NCI-H2227 (cell line): ENCODE data around the gene KRTAP10-9.
"Not testable (repeated sequence)": the region's sequence is repeated elsewhere in the genome, so short reads cannot be mapped to it uniquely, and the experiment has no call there.

Source experiments
- DNase-seq: peaks from one replicate; lab custom pipeline; 2025; ENCODE audit not compliant: unreplicated experiment; lab: John Stamatoyannopoulos, UW

Gene KRTAP10-9

DNA sequence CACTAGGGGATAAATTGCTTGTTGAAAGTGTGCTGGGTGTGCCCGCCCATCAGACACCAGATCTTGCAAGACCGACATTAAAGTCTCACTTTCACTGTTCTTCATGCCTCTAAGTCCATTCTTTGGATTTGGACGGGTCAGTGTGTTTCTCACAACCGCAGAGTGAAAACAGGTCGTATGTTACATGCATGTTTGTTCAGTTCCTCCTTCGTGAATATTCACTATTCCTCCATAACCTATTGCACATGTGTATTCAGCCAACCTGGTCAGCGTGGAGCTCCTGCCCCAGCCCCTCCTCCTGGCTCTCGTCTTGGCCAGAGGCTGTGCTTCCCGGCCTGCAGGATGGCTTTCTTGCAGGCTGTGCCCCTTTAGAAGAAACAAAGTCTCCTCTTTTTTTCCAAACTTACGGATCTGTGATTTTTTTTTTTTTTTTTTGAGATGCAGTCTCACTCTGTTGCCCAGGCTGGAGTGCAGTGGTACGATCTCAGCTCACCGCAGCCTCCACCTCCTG, 32.4 kb upstream of the KRTAP10-9 start:
- no peak for DNase-seq

DNA sequence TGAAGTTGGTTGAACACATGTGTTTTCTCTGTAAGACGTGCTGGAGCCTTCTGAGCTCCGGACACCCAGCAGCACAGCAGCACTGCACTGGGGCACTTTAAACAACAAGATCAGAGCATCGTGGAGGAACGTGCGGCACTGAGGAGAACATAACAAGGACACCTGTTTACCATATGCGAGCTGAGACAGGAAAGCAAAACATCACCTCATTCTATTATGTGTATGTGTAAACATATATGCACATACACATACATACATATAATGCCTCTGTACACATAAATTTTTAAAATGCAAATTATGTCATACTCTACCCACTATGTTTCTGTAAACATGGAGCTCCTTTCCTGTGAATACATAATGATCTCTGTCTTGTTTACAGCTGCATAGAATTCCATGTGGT, 31.4 kb upstream of the KRTAP10-9 start:
- no peak for DNase-seq

DNA sequence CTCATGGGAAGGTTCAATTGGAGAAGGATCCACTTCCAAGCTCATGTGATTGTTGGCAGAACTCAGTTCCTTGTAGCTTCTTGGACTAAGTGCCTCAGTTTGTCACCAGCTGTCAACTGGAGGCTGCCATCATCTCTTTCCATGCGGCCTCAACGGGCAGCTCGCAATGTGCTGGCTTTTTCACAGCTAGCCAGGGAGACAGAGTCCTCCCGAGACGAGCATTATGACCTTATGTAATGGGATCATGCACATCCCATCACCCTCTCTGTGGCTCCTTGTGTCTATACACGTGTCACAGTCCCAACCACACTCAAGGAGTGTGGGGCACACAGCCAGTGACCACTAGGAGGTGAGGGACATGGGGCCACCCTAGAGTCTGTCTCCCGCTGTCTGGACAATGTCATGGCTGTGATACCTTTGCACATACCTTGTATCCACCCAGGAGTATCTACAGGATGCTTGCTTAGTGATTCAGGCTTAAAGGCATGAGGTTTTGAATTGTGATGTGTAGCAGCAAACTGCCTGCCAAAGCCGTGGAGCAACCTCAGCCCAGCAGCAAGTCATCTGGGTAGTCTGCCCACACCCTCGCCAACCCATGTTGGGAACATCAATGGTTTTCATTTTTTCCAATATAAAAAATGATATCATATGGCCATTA, 30.7 kb upstream of the KRTAP10-9 start:
- DNase-seq: no peak

DNA sequence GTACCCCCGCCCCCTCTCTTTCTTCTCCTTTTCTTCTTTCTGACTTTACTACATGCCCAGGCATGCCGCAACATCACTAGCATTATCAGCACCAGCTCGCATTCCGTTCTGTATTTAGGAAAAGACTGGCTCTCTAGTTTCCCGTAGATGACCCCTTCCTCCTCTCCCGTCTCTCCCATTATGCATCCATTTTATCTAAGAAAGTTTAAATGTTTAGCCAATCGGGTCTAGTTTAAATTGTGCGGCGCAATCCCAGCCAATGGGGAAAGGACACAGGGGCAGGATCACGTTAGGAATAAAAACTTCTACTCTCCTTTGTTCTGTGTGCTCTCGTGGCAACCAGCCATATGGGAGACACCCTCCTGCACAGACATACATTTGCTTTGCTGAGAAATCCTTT, 28.8 kb upstream of the KRTAP10-9 start:
- DNase-seq: peak; percentile 43

DNA sequence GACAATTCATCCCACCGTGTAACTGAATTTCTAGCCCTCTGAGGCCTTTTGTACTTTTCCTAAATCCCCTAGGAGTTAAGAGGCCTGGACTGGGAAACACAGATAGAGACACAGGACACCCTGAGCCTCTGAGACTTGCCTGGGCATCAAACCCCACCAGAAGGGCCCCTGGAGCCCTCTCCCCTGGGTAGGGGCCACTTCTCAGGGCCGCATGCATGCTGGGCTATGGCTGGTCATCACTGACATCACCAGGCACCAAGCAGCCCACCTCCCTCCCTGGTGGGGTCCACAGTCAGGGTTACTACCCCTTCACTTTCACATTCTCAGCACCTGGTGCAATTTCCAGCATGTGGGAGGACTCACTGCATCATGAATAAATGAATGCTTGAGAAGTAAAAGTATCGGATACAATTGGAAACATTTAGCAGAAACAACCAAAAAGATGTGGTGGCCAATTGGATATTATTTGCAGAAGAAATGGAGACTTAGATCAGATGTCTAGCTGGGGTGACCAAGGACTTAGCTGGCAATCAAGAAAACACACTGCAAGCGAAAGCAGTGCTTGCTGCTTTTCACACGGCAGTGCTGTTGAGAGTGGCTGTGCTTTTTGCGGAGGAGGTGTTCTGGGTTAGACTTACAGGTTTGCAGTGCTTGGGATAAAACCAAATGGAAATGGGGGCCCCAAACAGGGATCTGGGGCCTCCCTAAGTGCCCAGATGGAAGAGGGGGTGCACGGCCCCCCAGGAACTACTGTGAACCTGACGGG, 27.4 kb upstream of the KRTAP10-9 start:
- no peak for DNase-seq

DNA sequence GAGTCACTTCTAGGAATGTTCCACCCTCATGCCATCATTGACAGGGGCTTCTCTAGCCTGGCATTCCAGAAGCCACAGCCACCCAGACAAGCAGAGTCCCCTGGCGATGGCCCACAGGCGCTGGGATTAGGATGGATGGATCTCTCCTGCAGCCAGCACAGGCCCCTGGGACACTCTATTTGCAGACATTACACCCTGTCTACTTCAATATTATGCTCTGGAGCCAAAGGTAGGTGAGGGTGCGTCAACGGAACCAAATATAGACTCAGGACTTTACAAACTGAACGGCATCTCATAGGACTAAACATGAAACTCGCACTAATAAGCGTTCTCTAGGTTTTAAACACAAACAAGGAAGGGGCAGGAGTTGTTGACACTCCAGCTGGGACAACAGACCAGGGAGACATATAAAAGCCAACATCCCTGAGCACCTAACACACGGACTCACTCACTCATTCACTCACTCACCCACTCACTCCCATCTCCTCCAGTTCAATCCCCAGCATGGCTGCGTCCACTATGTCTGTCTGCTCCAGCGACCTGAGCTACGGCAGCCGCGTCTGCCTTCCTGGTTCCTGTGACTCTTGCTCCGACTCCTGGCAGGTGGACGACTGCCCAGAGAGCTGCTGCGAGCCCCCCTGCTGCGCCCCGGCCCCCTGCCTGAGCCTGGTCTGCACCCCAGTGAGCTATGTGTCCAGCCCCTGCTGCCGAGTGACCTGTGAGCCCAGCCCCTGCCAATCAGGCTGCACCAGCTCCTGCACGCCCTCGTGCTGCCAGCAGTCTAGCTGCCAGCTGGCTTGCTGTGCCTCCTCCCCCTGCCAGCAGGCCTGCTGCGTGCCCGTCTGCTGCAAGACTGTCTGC, 26.5 kb upstream of the KRTAP10-9 start, which contains the start of gene KRTAP10-7:
Gene KRTAP10-7 (plus strand): TSS at position 480 of the 861 bp plus-strand sequence. CDS start 25 bp downstream, at position 505.
- not testable (repeated sequence) for DNase-seq

DNA sequence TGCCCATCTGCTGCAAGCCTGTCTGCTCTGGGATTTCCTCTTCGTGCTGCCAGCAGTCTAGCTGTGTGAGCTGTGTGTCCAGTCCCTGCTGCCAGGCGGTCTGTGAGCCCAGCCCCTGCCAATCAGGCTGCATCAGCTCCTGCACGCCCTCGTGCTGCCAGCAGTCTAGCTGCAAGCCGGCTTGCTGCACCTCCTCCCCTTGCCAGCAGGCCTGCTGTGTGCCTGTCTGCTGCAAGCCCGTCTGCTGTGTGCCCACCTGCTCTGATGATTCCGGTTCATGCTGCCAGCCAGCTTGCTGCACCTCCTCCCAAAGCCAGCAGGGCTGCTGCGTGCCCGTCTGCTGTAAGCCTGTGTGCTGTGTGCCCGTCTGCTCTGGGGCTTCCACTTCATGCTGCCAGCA, 25.8 kb upstream of the KRTAP10-9 start:
- DNase-seq: peak; percentile 14

DNA sequence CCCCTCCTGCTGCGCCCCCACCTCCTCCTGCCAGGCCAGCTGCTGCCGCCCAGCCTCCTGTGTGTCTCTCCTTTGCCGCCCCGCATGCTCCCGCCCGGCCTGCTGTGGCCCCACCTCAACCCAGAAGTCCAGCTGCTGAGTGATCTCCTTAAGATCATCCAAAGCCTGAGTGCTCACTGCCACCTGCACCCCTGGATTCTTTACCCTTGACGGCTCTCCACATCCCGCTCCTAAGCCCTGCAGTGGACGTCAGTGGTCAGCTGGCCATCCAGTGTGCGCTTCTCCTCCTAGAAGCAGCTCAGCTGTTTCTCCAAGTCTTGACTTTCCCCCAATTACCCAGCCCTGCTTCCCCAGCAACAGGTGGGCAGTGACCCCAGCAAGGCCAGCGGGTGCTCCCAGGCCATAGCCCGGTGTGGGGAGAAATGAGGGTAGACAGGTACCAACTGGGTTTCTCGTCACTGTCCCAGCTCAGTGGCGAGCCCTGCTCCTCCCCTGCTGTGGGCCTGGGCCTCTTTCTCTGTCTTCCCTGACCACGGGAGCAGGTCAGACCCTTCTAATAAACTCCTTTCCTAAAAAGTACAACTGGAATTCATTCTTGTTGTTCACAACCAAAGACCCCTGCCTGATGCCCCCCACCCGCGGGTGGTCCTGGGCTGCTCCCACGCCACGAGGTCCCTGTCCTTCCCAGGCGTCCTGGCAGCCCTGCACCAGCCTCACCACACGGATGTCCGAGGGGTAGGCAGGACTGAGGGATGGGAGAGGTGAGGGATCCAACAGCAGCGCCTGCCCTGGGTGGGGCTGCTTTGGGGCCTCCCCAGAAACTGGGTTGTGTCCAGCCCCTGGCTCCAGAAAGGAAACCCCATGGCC, 25.1 kb upstream of the KRTAP10-9 start:
- no peak for DNase-seq

DNA sequence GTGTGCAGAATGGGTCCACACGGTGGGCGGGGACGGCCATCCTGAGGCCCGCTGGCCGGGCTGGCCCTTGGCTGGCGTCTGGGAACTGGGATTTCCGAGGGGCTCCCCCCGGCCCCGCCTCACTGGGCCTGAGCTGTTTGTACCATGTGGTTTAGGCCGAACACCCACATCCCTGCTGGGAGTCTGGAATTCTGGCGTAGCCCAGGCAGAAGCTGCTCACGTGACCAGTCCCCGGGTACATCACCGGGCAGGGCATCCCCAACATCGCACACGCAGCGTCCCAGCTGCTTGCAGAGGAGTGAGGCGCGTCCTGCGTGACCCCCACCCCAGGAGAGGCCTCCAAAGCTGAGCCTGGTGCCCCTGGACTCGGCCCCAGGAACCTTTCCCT, 24.4 kb upstream of the KRTAP10-9 start:
- DNase-seq: no peak

DNA sequence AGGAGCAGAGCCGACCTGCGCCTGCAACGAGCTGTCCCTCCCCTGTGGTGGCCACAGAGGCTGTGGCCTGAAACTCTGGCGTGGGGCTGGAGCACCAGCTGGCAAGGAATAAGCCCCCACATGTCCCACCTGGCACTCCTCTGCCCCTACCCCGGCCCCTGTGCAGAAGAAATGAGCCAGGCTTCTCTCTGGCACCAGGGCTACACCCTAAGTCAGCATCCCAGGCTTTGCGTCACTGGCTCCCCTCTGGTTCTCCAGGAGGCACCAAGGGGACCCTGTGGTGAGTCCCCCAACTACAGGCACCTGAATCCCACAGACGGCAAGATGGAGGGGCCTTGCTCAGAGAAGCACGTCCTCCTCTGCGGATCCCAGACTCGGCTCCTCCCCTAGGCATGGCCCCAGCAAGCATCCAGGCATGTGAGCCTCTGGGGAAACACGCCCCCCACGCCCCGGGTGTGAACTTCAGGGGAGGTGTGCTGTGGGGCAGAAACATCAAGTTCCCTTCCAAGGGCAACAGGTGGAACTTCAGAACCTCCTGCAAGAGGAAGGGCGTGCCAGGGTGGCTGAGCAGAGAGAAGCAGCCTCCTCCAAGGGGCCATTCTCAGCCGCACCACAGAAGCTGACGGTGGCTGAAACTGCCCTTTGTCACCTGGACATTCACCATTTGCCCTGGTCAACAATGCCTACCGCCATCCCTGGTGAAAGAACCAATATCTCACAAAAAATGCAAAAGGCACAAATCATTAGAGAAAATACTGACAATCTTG, 23.6 kb upstream of the KRTAP10-9 start:
- no peak for DNase-seq

DNA sequence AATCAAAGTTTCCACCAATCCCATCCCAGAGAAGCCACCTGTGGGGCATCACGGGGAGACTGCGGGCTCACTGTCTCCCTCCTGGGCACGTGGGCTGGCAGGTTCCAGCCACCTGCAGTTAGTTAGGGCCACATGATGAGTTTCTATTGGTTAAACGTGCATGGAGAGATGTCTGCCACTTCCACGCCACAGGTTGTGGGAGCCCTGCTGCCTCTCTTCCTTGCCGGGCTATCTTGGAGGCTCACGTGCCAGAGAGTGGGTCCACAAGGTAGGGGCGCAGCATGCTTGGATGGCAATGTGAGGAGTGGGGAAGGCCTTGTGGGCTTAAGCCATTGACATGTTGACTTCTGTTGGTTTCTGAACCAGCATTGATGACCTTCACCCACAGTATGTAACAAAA, 23.0 kb upstream of the KRTAP10-9 start:
- DNase-seq: no peak

DNA sequence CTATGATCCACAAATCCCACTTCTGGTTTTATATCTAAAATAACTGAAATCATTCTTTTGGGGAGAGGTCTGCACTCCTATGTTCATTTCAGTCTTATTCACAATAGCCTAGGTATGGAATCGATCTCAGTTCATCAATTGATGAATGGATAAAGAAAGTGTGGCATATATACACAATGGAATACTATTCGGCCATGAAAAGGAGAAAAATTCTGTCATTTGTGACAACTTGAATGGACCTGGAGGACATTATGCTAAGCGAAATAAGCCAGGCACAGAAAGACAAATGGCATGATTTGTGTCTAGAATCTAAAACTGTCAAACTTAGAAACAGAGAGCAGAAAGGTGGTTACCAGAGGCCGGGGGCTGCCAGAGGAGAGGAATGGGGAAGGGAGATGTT, 20.4 kb upstream of the KRTAP10-9 start:
- DNase-seq: no peak

DNA sequence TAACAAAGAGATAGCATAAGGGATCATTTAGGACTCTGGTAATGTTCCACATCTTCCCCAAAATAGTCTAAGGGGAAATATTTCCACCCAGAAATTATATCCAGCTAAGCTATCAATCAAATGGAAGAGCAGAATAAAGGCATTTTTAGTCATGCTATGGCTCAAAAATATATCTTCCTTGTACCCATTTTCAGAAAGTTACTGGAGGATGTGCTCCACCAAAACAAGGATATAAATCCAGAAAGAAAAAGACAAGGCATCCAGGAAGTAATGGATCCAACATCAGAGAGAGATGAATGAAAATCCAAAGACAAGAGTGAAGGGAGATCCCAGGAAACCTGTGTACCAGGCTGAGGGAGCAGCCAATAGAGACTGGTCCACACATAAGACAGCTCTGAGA, 17.7 kb upstream of the KRTAP10-9 start:
- DNase-seq: no peak

DNA sequence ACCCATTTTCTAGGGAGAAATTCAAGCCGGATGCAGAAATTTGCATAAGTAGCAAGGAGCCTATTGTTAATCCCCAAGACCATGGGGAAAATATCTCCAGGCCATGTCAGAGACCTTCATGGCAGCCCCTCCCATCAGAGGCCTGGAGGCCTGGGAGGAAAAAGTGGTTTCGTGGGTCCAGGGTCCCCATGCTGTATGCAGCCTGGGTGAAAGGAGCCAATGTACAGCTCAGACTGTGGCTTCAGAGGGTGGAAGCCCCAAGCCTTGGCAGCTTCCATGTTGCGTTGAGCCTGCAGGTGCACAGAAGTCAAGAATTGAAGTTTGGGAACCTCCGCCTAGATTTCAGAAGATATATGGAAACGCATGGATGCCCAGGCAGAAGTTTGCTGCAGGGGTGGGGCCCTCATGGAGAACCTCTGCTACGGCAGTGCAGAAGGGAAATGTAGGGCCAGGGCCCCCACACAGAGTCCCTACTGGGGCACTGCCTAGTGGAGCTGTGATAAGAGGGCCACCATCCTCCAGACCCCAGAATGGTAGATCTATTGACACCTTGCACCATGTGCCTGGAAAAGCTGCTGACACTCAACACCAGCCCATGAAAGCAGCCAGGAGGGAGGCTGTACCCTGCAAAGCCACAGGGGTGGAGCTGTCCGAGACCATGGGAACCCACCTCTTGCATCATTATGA, 16.6 kb upstream of the KRTAP10-9 start:
- DNase-seq: not testable (repeated sequence)

DNA sequence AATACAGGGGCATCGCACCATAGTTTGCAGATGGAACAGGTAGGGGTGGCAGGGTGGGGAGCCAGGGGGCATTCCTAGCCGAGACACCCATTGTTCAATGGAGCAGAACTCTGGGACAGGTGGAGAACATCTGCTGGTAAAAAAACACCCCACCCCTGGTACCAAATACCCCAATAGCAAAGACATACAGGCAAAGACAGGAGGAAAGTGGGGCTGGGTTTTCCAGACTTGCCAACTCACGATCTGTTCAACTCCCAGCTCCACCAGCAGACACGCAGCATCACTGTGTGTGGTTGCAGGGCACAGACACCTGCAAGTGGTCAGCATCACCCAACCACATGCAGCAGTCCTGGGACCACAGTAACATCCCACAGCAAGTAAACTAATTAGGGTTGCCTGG, 15.3 kb upstream of the KRTAP10-9 start:
- DNase-seq: no peak

DNA sequence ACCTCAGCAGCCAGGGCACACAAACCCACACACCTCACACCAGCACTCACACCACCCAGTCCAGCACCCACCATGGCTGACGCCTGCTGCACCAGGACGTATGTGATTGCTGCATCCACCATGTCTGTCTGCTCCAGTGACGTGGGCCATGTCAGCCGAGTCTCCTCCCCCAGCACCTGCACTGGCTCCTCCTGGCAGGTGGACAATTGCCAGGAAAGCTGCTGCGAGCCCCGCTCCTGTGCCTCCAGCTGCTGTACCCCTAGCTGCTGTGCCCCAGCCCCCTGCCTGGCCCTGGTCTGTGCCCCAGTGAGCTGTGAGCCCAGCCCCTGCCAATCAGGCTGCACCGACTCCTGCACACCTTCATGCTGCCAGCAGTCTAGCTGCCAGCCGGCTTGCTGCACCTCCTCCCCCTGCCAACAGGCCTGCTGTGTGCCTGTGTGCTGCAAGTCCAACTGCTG, 14.8 kb upstream of the KRTAP10-9 start, which contains the start of gene KRTAP10-8:
Gene KRTAP10-8 (plus strand): TSS at position 51 of the 458 bp plus-strand sequence. CDS start 22 bp downstream, at position 73.
- DNase-seq: no peak

DNA sequence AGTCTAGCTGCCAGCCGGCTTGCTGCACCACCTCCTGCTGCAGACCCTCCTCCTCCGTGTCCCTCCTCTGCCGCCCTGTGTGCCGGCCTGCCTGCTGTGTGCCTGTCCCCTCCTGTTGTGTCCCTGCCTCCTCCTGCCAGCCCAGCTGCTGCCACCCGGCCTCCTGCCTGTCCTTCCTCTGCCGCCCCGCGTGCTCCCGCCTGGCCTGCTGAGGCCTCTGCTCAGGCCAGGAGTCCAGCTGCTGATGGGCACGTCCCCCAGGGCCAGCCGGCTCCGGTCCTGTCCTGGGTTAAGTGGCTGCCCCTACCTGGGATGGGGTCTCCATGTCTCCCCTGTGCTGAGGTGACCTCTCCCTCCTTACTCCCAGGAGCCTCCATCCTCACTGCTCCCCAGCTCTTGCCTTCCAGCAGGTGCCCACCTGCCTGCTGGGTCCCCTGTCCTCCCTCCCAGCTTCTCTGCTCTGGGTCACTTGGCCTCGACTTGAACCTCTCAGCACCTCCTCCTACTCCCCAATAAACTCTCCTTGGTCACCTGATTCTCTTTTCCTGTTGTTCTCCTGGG, 14.1 kb upstream of the KRTAP10-9 start:
- no peak for DNase-seq

DNA sequence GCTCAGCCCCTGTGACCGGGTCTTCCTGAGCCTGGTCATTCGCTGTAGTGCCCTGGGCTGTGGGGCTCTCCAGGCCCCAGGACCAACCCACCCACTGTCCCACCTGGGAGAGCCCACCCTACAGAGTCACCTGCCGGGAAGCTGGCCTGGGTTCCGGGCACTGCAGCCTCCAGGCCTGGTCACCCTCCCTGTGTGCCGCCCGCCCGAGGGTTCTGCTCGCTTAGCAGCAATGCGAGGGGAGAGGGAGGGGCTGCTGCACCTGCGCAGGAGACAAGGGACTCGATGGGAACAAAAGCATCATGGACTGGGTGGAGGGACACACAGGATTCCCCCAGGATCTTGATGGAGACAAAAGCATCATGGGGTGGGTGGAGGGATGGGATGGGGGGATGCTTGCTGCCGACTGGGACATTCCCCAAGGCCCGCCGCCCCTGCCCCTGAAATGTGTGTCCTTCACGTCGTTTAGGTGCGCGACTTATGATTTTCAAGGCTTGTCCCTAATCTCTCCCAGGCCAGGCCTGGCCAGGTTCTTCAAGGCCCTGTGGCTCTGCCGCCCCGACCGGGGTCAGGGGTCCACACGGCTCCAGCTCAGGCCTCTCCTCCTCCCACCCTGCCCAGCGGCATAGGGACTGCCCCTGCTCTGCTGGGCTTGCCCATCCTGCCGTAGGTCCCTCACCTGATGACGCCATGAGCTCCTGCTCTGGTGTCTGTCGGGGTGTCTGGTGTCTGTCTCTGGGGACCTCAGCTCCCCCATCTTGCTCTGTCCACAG, 13.3 kb upstream of the KRTAP10-9 start:
- no peak for DNase-seq
